RWPE1 (cell line): Measurements from ENCODE around the gene SESN3.

Experiments used
- CTCF ChIA-PET: fragments of 350-600 bp; sonication (Branson Sonifier 250); formaldehyde crosslinking; extraction: SDS; loops from one replicate; lab custom pipeline; 2021; lab: Yijun Ruan, JAX
- POLR2A ChIA-PET: fragments of 400-600 bp; formaldehyde crosslinking; extraction: SDS; loops from one replicate; lab custom pipeline; 2020; ENCODE audit warnings: antibody characterized with exemption; ENCODE audit not compliant: low non-redundant PET; lab: Yijun Ruan, JAX
- DNase-seq: peaks from one replicate; pipeline ENCODE4 v3.0.0; 2012; ENCODE audit warnings: low spot score
- H3K27ac ChIP-seq: fragments of 450-650 bp; 2 replicates; pipeline ENCODE4 v1.5.1; 2017
- CTCF ChIP-seq: fragments of 450-650 bp; conservative IDR thresholded peaks from 2 replicates; pipeline ENCODE4 v1.5.1; 2017; ENCODE audit warnings: low read depth, mild to moderate bottlenecking

The SESN3 gene

GRCh38 chr11:95193541-95193940, 37.5 kb downstream of the SESN3 start:
- TF ChIP-seq CTCF: no peak
- ChIA-PET POLR2A (no interaction called here), CTCF (no interaction called here)
- no peak for DNase-seq
- no peak overlapping the region for H3K27ac ChIP-seq

- no peak for DNase-seq
- CTCF ChIA-PET: interaction anchor here (0.6 to 0.7 kb wide), 2 partner anchors 15 to 682 kb away, joined by 4 read pairs; no protein-coding TSS in a partner anchor
- no peak for TF ChIP-seq CTCF
- POLR2A ChIA-PET: no interaction called here
- H3K27ac ChIP-seq: no peak overlapping the region
These were observed 38.3 kb downstream of the SESN3 start for GRCh38 chr11:95192717-95193116.

- H3K27ac ChIP-seq: no peak overlapping the region
- ChIA-PET CTCF (interaction anchor here (0.5 kb wide), 1 partner anchor 24 kb away, joined by 6 read pairs; no protein-coding TSS in a partner anchor), POLR2A (no interaction called here)
- DNase-seq: no peak
- no peak for TF ChIP-seq CTCF
These were observed 43.3 kb downstream of the SESN3 start for GRCh38 chr11:95187723-95188122.

GRCh38 chr11:95182397-95182796, 48.6 kb downstream of the SESN3 start:
- TF ChIP-seq CTCF: no peak
- H3K27ac ChIP-seq: no peak overlapping the region
- CTCF ChIA-PET: interaction anchor here (0.5 kb wide), 1 partner anchor 354 kb away, joined by 3 read pairs; no protein-coding TSS in a partner anchor
- POLR2A ChIA-PET: no interaction called here
- no peak for DNase-seq

- no peak overlapping the region for H3K27ac ChIP-seq
- no peak for TF ChIP-seq CTCF
- ChIA-PET CTCF (interaction anchor here (0.5 to 1.2 kb wide), 2 partner anchors 472 to 529 kb away, joined by 3 read pairs; no protein-coding TSS in a partner anchor), POLR2A (no interaction called here)
- DNase-seq: no peak
These were observed 55.1 kb downstream of the SESN3 start for GRCh38 chr11:95175818-95176380.

- ChIA-PET POLR2A (no interaction called here), CTCF (no interaction called here)
- TF ChIP-seq CTCF: no peak
- no peak overlapping the region for H3K27ac ChIP-seq
- DNase-seq: no peak
These were observed 60.7 kb downstream of the SESN3 start for GRCh38 chr11:95170294-95170693.
